ENCODE measurements around the gene KRT72. TPM values are rescaled to one million over a fixed set of nuclear protein-coding genes. Genes with fewer than 3 reads are reported as not detected.

KRT72 gene
- polyA plus RNA-seq, 1 donor from 2014 or later: not detected

GRCh38 chr12:52580496-52580895 lies 20.8 kb downstream of the KRT72 start:
- Histone ChIP-seq H3F3A (ENCODE audit: insufficient read depth, low read length, poor library complexity, severe bottlenecking) (no peaks in the 10 kb centered on the region), H3K4me3 (ENCODE audit: low read length) (no peak overlapping the region), H4K20me1 (ENCODE audit: insufficient read depth) (no peaks in the 10 kb centered on the region), H3K9me2 (ENCODE audit: insufficient read depth, low read length) (no peaks in the 10 kb centered on the region), H3K27me3 (ENCODE audit: insufficient read depth, low read depth, low read length) (no peaks in the 10 kb centered on the region), H2AFZ (ENCODE audit: low read depth, low read length) (no peak overlapping the region), H3K4me2 (ENCODE audit: low read length) (no peak overlapping the region), H3K27ac (ENCODE audit: low read length) (no peak overlapping the region), H3K9ac (ENCODE audit: low read length) (no peak overlapping the region), H3K9me3 (ENCODE audit: low read length) (no peaks in the 10 kb centered on the region), H3K79me2 (replicated peaks; ENCODE audit: insufficient read depth, low read length) (no peaks in the 10 kb centered on the region), H3K36me3 (ENCODE audit: insufficient read depth, low read length) (no peaks in the 10 kb centered on the region)
- TF ChIP-seq RAD21 (conservative IDR thresholded peaks at IDR 0.05) (no peak), MXI1 (conservative IDR thresholded peaks at IDR 0.05; ENCODE audit: poor library complexity, severe bottlenecking) (no peak), SMC3 (conservative IDR thresholded peaks at IDR 0.05; ENCODE audit: poor library complexity) (no peak), CTCF (IDR thresholded peaks at IDR 0.05; ENCODE audit: poor library complexity, severe bottlenecking) (no peak), TAF1 (IDR thresholded peaks at IDR 0.05; ENCODE audit: low read depth) (no peak), REST (IDR thresholded peaks at IDR 0.05; ENCODE audit: borderline replicate concordance) (no peak), EZH2 (IDR thresholded peaks at IDR 0.05; ENCODE audit: borderline replicate concordance, insufficient read depth, low read length, poor library complexity, severe bottlenecking) (no peak), EP300 (conservative IDR thresholded peaks at IDR 0.05; ENCODE audit: poor library complexity, severe bottlenecking) (no peak), POLR2AphosphoS5 (IDR thresholded peaks at IDR 0.05) (no peak)

GRCh38 chr12:52579468-52580465 lies 21.5 kb downstream of the KRT72 start:
- no peaks in the 10 kb centered on the region for H3K79me2 ChIP-seq (replicated peaks; ENCODE audit: insufficient read depth, low read length)
- no peak overlapping the region for H3K27ac ChIP-seq (ENCODE audit: low read length)
- H3K4me3 ChIP-seq (ENCODE audit: low read length): no peak overlapping the region
- no peak overlapping the region for H3K4me2 ChIP-seq (ENCODE audit: low read length)
- no peaks in the 10 kb centered on the region for H3K27me3 ChIP-seq (ENCODE audit: insufficient read depth, low read depth, low read length)
- H2AFZ ChIP-seq (ENCODE audit: low read depth, low read length): no peak overlapping the region
- H4K20me1 ChIP-seq (ENCODE audit: insufficient read depth): no peaks in the 10 kb centered on the region
- no peaks in the 10 kb centered on the region for H3K36me3 ChIP-seq (ENCODE audit: insufficient read depth, low read length)
- H3K9me2 ChIP-seq (ENCODE audit: insufficient read depth, low read length): no peaks in the 10 kb centered on the region
- TF ChIP-seq EP300 (conservative IDR thresholded peaks at IDR 0.05; ENCODE audit: poor library complexity, severe bottlenecking): no peak
- TF ChIP-seq RAD21 (conservative IDR thresholded peaks at IDR 0.05): no peak
- no peak for TF ChIP-seq TAF1 (IDR thresholded peaks at IDR 0.05; ENCODE audit: low read depth)
- no peak for TF ChIP-seq POLR2AphosphoS5 (IDR thresholded peaks at IDR 0.05)
- TF ChIP-seq EZH2 (IDR thresholded peaks at IDR 0.05; ENCODE audit: borderline replicate concordance, insufficient read depth, low read length, poor library complexity, severe bottlenecking): no peak
- no peak for TF ChIP-seq REST (IDR thresholded peaks at IDR 0.05; ENCODE audit: borderline replicate concordance)
- TF ChIP-seq CTCF (IDR thresholded peaks at IDR 0.05; ENCODE audit: poor library complexity, severe bottlenecking): no peak
- H3F3A ChIP-seq (ENCODE audit: insufficient read depth, low read length, poor library complexity, severe bottlenecking): no peaks in the 10 kb centered on the region
- H3K9ac ChIP-seq (ENCODE audit: low read length): no peak overlapping the region
- no peaks in the 10 kb centered on the region for H3K9me3 ChIP-seq (ENCODE audit: low read length)
